ENCODE data around the gene SLC41A2.
"Not testable (repeated sequence)": the region's sequence is repeated elsewhere in the genome, so short reads cannot be mapped to it uniquely, and the experiment has no call there.

Gene SLC41A2

GRCh38 chr12:104986022-104986941, 28.2 kb upstream of the SLC41A2 start, which contains the start of gene NOPCHAP1:
TSS of gene NOPCHAP1 (plus strand) at chr12:104986316. CDS start at chr12:104986353, 37 bp downstream.
- Histone ChIP-seq H3K27ac (peak within 1 kb of the TSS; percentile 48 to 86 (median 75); a peak in 21 of 22 replicates), H3K9ac (peak within 1 kb of the TSS; percentile 76 to 88 (median 83)), H3K4me3 (peak within 1 kb of the TSS; percentile 74 to 84 (median 78)), H3K4me1 (peaks cover 17 to 22% (median 21%) of the 10 kb centered on the region in 10 experiments), H3K36me3 (peaks cover 17 to 37% (median 34%) of the 10 kb centered on the region in 11 experiments), H4K20me1 (peaks cover 0 to 31% (median 0%) of the 10 kb centered on the region in 11 experiments; a peak in 5 of 22 replicates), H3K9me3 (replicated peaks in 1 of 11) (peaks cover 0 to 11% (median 6%) of the 10 kb centered on the region in 11 experiments; a peak in 6 of 22 replicates), H3K27me3 (no peaks in the 10 kb centered on the region), H3K4me2 (peak within 1 kb of the TSS; percentile 79 to 95 (median 90))
- TF ChIP-seq Cebpa-rat (IDR thresholded peaks at IDR 0.05) = no peak

DNA sequence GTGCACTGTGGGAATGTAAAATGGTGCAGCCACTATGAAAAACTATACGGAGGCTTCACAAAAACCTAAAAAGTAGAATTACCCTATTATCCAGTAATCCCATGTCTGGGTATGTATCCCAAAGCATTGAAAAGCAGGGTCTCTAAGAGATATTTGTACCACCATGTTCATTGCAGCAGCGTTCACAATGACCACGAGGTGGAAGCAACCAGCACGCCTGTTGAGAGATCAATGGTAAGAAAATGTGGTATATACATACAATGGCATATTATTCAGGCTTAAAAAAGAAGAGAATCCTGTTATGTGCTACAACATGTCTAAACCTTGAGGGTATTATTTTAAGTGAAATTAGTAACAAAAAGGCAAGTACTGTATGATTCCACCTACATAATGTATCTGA, 27.1 kb upstream of the SLC41A2 start:
- H3K4me1 ChIP-seq = peaks cover 17 to 22% (median 21%) of the 10 kb centered on the region in 10 experiments
- no peak for TF ChIP-seq Cebpa-rat (IDR thresholded peaks at IDR 0.05)
- H3K4me2 ChIP-seq = peak overlapping the region in 7 of 11 experiments; percentile 79 to 95 (median 90); a peak in 7 of 22 replicates
- H3K4me3 ChIP-seq = peak overlapping the region in 1 of 10 experiments; percentile 79; a peak in 1 of 20 replicates
- H3K36me3 ChIP-seq = peaks cover 10 to 26% (median 23%) of the 10 kb centered on the region in 11 experiments; a peak in 20 of 22 replicates
- peaks cover 0 to 11% (median 6%) of the 10 kb centered on the region in 11 experiments; a peak in 6 of 22 replicates for H3K9me3 ChIP-seq (replicated peaks in 1 of 11)
- peaks cover 0 to 21% (median 0%) of the 10 kb centered on the region in 11 experiments; a peak in 5 of 22 replicates for H4K20me1 ChIP-seq
- H3K9ac ChIP-seq = no peak overlapping the region
- no peaks in the 10 kb centered on the region for H3K27me3 ChIP-seq
- no peak overlapping the region for H3K27ac ChIP-seq

- H3K27me3 ChIP-seq; H3K4me3 ChIP-seq; H3K36me3 ChIP-seq; H3K9me3 ChIP-seq (replicated peaks in 1 of 11); H4K20me1 ChIP-seq; H3K27ac ChIP-seq; H3K9ac ChIP-seq: not testable (repeated sequence)
- Histone ChIP-seq H3K4me2 (peak overlapping the region in 4 of 11 experiments; percentile 4 to 60 (median 24); a peak in 5 of 22 replicates), H3K4me1 (peaks cover 0 to 38% (median 23%) of the 10 kb centered on the region in 10 experiments; a peak in 13 of 20 replicates)
Measured at GRCh38 chr12:104977688-104978087, 19.6 kb upstream of the SLC41A2 start.

DNA sequence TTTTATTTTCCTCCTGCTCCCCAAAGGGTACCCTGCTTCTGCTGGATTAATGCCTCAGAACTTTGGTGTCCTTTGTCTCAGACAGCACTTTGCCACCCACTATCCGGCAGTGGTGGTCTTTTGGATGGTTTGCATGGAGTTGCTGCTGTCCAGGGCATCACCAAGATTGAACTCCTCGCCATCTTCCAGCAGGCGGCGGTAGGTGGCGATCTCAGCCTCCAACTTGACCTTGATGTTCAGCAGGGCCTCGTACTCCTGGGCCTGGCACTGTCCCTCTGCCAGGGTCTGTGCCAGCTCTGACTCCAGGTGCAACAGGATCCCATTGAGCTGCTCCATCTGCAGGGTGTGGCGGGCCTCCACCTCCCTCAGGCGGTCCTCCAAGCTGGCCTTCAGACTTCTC, 18.6 kb upstream of the SLC41A2 start:
- no peaks in the 10 kb centered on the region for H3K9me3 ChIP-seq (replicated peaks in 1 of 11)
- H4K20me1 ChIP-seq = no peaks in the 10 kb centered on the region; a peak in 1 of 22 replicates
- H3K4me1 ChIP-seq = peaks cover 0 to 38% (median 23%) of the 10 kb centered on the region in 10 experiments; a peak in 13 of 20 replicates
- no peaks in the 10 kb centered on the region for H3K36me3 ChIP-seq
- H3K4me3 ChIP-seq = no peak overlapping the region
- H3K27ac ChIP-seq = no peak overlapping the region
- peak overlapping the region in 5 of 11 experiments; percentile 4 to 60 (median 32); a peak in 5 of 22 replicates for H3K4me2 ChIP-seq
- no peak overlapping the region for H3K9ac ChIP-seq
- no peaks in the 10 kb centered on the region for H3K27me3 ChIP-seq
- no peak for TF ChIP-seq Cebpa-rat (IDR thresholded peaks at IDR 0.05)

DNA sequence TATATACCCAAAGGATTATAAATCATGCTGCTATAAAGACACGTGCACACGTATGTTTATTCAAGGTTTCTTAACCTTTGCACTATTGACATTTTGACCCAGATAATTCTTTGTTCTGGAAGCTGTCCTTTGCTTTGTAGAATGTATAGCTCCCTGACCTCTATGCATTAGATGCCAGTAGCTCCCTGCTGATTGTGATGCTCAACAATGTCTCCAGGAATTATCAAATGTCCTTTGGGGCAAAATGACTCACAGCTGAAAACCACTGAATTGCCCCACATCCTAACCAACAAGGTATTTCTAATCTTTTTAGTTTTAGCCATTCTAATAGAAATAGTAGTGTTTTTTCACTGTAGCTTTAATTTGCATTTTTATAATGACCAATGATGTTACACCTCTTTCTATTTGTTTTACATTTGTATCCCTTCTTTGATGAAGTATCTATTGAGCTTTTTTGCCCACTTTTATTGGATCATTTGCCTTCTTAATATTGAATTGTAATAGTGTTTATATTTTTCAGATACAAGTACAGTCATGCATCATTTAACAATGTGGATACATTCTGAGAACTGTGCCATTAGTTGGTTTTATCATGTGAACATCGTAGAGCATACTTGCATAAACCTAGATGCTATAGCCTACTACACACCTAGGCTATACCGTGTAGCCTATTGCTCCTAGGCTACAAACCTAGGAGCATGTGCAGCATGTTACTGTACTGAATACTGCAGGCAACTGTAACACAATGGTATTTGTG, 17.7 kb upstream of the SLC41A2 start:
- Histone ChIP-seq H3K4me1 (peaks cover 0 to 38% (median 23%) of the 10 kb centered on the region in 10 experiments; a peak in 13 of 20 replicates), H3K27me3 (no peaks in the 10 kb centered on the region), H3K9me3 (replicated peaks in 1 of 11) (no peaks in the 10 kb centered on the region), H3K4me2 (peak overlapping the region in 7 of 11 experiments; percentile 12 to 68 (median 47); a peak in 12 of 22 replicates), H3K36me3 (no peaks in the 10 kb centered on the region), H3K9ac (no peak overlapping the region), H4K20me1 (no peaks in the 10 kb centered on the region; a peak in 1 of 22 replicates), H3K4me3 (no peak overlapping the region), H3K27ac (no peak overlapping the region)
- no peak for TF ChIP-seq Cebpa-rat (IDR thresholded peaks at IDR 0.05)

- Histone ChIP-seq H3K9ac (no peak overlapping the region), H3K27ac (peak overlapping the region in 5 of 11 experiments; percentile 4 to 63 (median 48); a peak in 8 of 22 replicates)
Measured at GRCh38 chr12:104974626-104975290, 16.7 kb upstream of the SLC41A2 start.

GRCh38 chr12:104973250-104973649, 15.2 kb upstream of the SLC41A2 start:
- Histone ChIP-seq H3K27ac (no peak overlapping the region), H3K27me3 (no peaks in the 10 kb centered on the region), H3K9ac (no peak overlapping the region), H3K4me1 (peaks cover 0 to 40% (median 23%) of the 10 kb centered on the region in 10 experiments; a peak in 13 of 20 replicates), H3K9me3 (replicated peaks in 1 of 11) (no peaks in the 10 kb centered on the region), H4K20me1 (no peaks in the 10 kb centered on the region; a peak in 1 of 22 replicates), H3K4me2 (no peak overlapping the region), H3K4me3 (no peak overlapping the region), H3K36me3 (no peaks in the 10 kb centered on the region)
- TF ChIP-seq Cebpa-rat (IDR thresholded peaks at IDR 0.05) = no peak

More at GRCh38 chr12:104974626-104975290, 16.7 kb upstream of the SLC41A2 start:
- H3K4me1 ChIP-seq = peaks cover 0 to 38% (median 23%) of the 10 kb centered on the region in 10 experiments; a peak in 13 of 20 replicates
- H3K36me3 ChIP-seq = no peaks in the 10 kb centered on the region
- H3K27me3 ChIP-seq = no peaks in the 10 kb centered on the region
- H4K20me1 ChIP-seq = no peaks in the 10 kb centered on the region; a peak in 1 of 22 replicates
- no peak overlapping the region for H3K4me3 ChIP-seq
- H3K9me3 ChIP-seq (replicated peaks in 1 of 11) = no peaks in the 10 kb centered on the region
- TF ChIP-seq Cebpa-rat (IDR thresholded peaks at IDR 0.05) = peak in 9 of 11 experiments; percentile 31 to 81 (median 55); a peak in 12 of 22 replicates
- peak overlapping the region in 8 of 11 experiments; percentile 3 to 78 (median 51); a peak in 12 of 22 replicates for H3K4me2 ChIP-seq

- Histone ChIP-seq H3K36me3 (no peaks in the 10 kb centered on the region), H3K27me3 (no peaks in the 10 kb centered on the region), H3K27ac (no peak overlapping the region), H3K4me3 (no peak overlapping the region), H4K20me1 (no peaks in the 10 kb centered on the region), H3K9me3 (replicated peaks in 1 of 11) (no peaks in the 10 kb centered on the region), H3K4me1 (peaks cover 0 to 30% (median 18%) of the 10 kb centered on the region in 10 experiments; a peak in 13 of 20 replicates), H3K4me2 (no peak overlapping the region), H3K9ac (no peak overlapping the region)
- TF ChIP-seq Cebpa-rat (IDR thresholded peaks at IDR 0.05) = no peak
Measured at GRCh38 chr12:104971306-104971705, 13.2 kb upstream of the SLC41A2 start.

Data from BLaER1 treated with 17β-estradiol and CSF1 and Interleukin-3, amounts not matched to agents 10 nM and 100 nM (cell line).